HFFc6 (cell line): ENCODE measurements around the gene TAF3. TPM values are rescaled to one million over a fixed set of nuclear protein-coding genes. Genes with fewer than 3 reads are reported as not detected.

Source experiments
- DNase-seq: peaks from one replicate; pipeline ENCODE4 v3.0.0-alpha.2; 2018
- H3K27ac Mint-ChIP-seq: 2 replicates; pipeline ENCODE4 v1.8.0; 2020; ENCODE audit warnings: mild to moderate bottlenecking, mixed read lengths
- H3K27me3 Mint-ChIP-seq: 2 replicates; pipeline ENCODE4 v1.8.0; 2021; ENCODE audit warnings: mild to moderate bottlenecking, moderate library complexity, mixed read lengths; ENCODE audit not compliant: insufficient read depth
- H3K36me3 Mint-ChIP-seq: 2 replicates; pipeline ENCODE4 v1.8.0; 2021; ENCODE audit warnings: low read depth, mixed read lengths
- H3K4me1 Mint-ChIP-seq: 2 replicates; pipeline ENCODE4 v1.8.0; 2020; ENCODE audit warnings: low read depth, mixed read lengths
- H3K4me3 Mint-ChIP-seq: 2 replicates; pipeline ENCODE4 v1.8.0; 2020; ENCODE audit warnings: mild to moderate bottlenecking, moderate library complexity, mixed read lengths
- H3K9me3 Mint-ChIP-seq: 2 replicates; pipeline ENCODE4 v1.8.0; 2020; ENCODE audit warnings: mild to moderate bottlenecking, mixed read lengths
- total RNA-seq, 6 experiments: library from RNA; stranded (reverse); fragmentation: NEBNext Ultra II Directional; extraction: Animal tissue kit (Norgen Biotek cat#: 25700); gene quantifications; 2 replicates in 1 of 6; 3 replicates in 5 of 6; pipeline ENCODE4 v1.2.3, GENCODE V29; 2021
- TF ChIP-seq, protein P1 (sequence below): fragments of 200-600 bp; sonication (generic); IDR thresholded peaks from 2 replicates; pipeline ENCODE4 v1.5.0; 2021; ENCODE audit warnings: antibody characterized with exemption, mild to moderate bottlenecking

The TAF3 gene
- total RNA-seq, 6 experiments from 2014 or later, result 8.1 to 11.3 (median 9.7) TPM

DNA sequence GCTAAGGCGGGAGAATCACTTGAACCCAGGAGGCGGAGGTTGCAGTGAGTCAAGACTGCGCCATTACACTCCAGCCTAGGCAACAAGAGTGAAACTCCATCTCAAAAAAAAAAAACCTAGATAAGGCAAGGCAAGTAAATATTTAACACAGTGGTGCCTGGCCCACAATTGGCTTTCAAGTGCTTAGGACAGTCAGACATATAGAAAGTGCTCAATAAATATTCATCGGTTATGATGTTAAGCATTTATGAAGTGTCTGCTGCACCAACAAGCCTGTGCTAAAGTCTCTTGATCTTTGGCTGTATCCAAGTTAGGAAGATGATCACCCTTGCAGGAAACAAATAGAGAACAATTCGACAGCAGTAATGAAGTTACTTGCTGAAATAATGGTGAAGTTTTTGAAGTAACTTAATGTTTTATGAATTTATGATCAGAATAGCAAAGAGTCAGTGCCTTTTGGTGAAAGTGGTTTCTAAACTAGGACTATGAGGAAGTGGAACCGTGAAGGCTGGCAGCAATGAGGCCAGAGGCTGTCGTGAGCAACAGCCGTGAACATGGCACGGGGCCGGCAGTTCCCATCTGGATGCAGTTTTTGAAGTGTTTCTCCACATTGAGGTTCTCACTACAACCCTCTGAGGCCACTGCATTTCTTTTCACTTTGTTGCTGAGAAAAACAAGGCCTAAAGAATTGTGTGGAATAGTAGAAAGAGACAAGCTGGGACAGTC, 188.1 kb downstream of the TAF3 start:
- H3K27me3 Mint-ChIP-seq, result no peaks in the 10 kb centered on the region
- no peak for DNase-seq
- peaks cover 16% of the 10 kb centered on the region for H3K9me3 Mint-ChIP-seq

DNA sequence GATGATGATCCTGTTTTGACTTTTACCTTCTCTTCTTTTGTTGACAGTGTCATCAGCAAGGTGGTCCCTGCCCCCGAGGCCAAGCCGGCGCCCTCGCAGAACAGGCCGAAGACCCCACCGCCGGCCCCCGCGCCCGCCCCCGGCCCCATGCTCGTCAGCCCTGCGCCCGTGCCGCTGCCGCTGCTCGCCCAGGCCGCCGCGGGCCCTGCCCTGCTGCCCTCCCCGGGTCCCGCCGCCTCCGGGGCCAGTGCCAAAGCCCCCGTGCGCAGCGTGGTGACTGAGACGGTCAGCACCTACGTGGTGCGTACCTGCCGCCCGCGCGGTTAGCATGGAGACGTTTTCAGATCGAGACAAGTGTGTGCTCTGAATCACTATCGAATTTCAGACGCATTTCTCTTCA, 190.7 kb downstream of the TAF3 start:
- no peak for DNase-seq
- H3K36me3 Mint-ChIP-seq, result peaks cover 20% of the 10 kb centered on the region
- H3K9me3 Mint-ChIP-seq, result peaks cover 15% of the 10 kb centered on the region
- no peak overlapping the region for H3K27ac Mint-ChIP-seq
- no peaks in the 10 kb centered on the region for H3K27me3 Mint-ChIP-seq
- TF ChIP-seq, protein P1, sequence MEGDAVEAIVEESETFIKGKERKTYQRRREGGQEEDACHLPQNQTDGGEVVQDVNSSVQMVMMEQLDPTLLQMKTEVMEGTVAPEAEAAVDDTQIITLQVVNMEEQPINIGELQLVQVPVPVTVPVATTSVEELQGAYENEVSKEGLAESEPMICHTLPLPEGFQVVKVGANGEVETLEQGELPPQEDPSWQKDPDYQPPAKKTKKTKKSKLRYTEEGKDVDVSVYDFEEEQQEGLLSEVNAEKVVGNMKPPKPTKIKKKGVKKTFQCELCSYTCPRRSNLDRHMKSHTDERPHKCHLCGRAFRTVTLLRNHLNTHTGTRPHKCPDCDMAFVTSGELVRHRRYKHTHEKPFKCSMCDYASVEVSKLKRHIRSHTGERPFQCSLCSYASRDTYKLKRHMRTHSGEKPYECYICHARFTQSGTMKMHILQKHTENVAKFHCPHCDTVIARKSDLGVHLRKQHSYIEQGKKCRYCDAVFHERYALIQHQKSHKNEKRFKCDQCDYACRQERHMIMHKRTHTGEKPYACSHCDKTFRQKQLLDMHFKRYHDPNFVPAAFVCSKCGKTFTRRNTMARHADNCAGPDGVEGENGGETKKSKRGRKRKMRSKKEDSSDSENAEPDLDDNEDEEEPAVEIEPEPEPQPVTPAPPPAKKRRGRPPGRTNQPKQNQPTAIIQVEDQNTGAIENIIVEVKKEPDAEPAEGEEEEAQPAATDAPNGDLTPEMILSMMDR, result no peak
- H3K4me3 Mint-ChIP-seq, result no peak overlapping the region
- no peaks in the 10 kb centered on the region for H3K4me1 Mint-ChIP-seq

More for the DNA sequence above, 188.1 kb downstream of the TAF3 start:
- Mint-ChIP-seq H3K36me3 (peaks cover 32% of the 10 kb centered on the region), H3K27ac (no peak overlapping the region), H3K4me1 (no peaks in the 10 kb centered on the region), H3K4me3 (no peak overlapping the region)
- TF ChIP-seq, protein P1, result no peak

DNA sequence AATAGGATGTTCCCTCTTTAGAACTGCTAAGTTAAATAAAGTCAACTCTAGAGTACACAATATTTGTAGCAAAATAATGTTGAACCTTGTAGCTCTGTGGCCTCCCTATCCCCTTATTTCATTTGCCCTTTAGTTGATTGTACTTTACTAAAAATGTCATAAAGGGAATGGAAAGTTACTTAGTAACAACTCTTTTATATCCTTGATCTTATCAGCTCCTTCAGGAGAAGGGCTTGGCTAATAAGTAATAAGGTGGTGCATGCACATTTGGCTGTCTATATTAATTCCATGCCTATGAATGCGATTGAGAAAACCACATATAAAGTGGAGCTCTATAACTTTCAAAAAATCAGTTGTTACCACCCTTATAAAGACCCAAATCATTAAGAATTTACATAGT, 194.7 kb downstream of the TAF3 start:
- no peak overlapping the region for H3K4me3 Mint-ChIP-seq
- no peaks in the 10 kb centered on the region for H3K9me3 Mint-ChIP-seq
- H3K36me3 Mint-ChIP-seq, result 0 out of 2 replicates have a peak, but pooled peaks cover 10% of the 10 kb centered on the region
- TF ChIP-seq, protein P1, result no peak
- H3K27me3 Mint-ChIP-seq, result no peaks in the 10 kb centered on the region
- no peak for DNase-seq
- no peak overlapping the region for H3K27ac Mint-ChIP-seq
- H3K4me1 Mint-ChIP-seq, result peaks cover 13% of the 10 kb centered on the region

DNA sequence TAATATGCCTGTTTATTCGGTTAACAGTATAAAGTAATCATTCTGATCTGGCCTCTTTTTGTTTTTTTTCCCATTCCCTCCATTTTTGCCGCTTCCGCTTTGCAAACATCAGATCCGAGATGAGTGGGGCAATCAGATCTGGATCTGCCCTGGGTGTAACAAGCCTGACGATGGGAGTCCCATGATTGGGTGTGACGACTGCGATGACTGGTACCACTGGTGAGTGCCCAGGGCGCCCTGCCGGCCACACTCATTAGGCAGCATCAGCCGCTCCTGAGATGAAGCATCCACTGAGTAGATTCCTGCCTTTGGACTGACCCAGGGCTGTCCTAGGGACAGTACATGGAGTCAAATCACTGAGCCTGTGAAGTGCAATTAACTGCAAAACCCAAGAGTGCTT, 195.3 kb downstream of the TAF3 start:
- Mint-ChIP-seq H3K9me3 (no peaks in the 10 kb centered on the region), H3K27ac (no peak overlapping the region), H3K36me3 (0 out of 2 replicates have a peak, but pooled peaks cover 10% of the 10 kb centered on the region), H3K27me3 (no peaks in the 10 kb centered on the region), H3K4me3 (no peak overlapping the region), H3K4me1 (peaks cover 13% of the 10 kb centered on the region)
- DNase-seq, result no peak
- TF ChIP-seq, protein P1, result no peak

DNA sequence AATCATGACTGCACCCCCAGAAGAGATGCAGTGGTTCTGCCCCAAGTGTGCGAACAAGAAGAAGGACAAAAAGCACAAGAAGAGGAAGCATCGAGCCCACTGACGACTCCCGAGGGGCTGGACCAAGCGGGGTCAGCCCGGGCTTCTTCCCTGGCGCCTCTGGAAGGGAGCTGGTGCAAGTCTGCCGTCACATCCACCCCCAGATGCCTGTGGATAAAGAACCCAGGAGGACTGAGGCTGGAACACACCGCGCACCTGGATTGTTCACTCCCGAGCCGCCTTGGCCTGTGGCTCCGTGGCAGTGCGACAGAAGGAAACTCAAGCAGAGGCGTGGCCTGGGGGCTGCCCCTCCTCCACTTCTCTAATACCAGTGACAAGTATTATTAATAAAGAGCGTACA, 196.3 kb downstream of the TAF3 start:
- H3K27ac Mint-ChIP-seq, result no peak overlapping the region
- no peaks in the 10 kb centered on the region for H3K9me3 Mint-ChIP-seq
- TF ChIP-seq, protein P1, result no peak
- no peak for DNase-seq
- peaks cover 13% of the 10 kb centered on the region for H3K4me1 Mint-ChIP-seq
- H3K36me3 Mint-ChIP-seq, result 0 out of 2 replicates have a peak, but pooled peaks cover 10% of the 10 kb centered on the region
- no peak overlapping the region for H3K4me3 Mint-ChIP-seq
- no peaks in the 10 kb centered on the region for H3K27me3 Mint-ChIP-seq
